Liver (tissue), 9 donors: Measurements from ENCODE around the gene C1QA. TPM values are rescaled to one million over a fixed set of nuclear protein-coding genes. Genes with fewer than 3 reads are reported as not detected.
A peak's percentile ranks its signal among the peaks of the same experiment; 100 is the strongest.

Source experiments
- DNase-seq: peaks from one replicate; pipeline ENCODE4 v3.0.0-alpha.2; 2017; ENCODE audit warnings: low spot score
- H3K27ac ChIP-seq, 2 donors: one replicate each; pipeline ENCODE4 v1.7.0; 2013; ENCODE audit warnings: inconsistent platforms in 2 of 2, low read length in 2 of 2, control low read depth in 1 of 2, low read depth in 1 of 2, mild to moderate bottlenecking in 1 of 2
- H3K27me3 ChIP-seq, 4 donors: one replicate each; pipeline versions ENCODE4 v1.6.1 to v1.7.0; 2013; ENCODE audit warnings: low read length in 3 of 4, inconsistent platforms in 1 of 4, mild to moderate bottlenecking in 1 of 4, moderate library complexity in 1 of 4; ENCODE audit not compliant: control insufficient read depth in 4 of 4, insufficient read depth in 4 of 4
- H3K36me3 ChIP-seq, 4 donors: one replicate each; pipeline versions ENCODE4 v1.6.1 to v1.7.0; 2013; ENCODE audit warnings: low read length in 3 of 4, mild to moderate bottlenecking in 3 of 4, low read depth in 1 of 4, moderate library complexity in 1 of 4; ENCODE audit not compliant: control insufficient read depth in 4 of 4, insufficient read depth in 3 of 4
- H3K4me1 ChIP-seq, 4 donors: one replicate each; pipeline versions ENCODE4 v1.6.1 to v1.7.0; 2013; ENCODE audit warnings: low read length in 3 of 4, mild to moderate bottlenecking in 3 of 4, moderate library complexity in 1 of 4; ENCODE audit not compliant: control insufficient read depth in 4 of 4, insufficient read depth in 4 of 4
- H3K4me3 ChIP-seq, 3 donors: one replicate each; pipeline versions ENCODE4 v1.6.1 to v1.7.0; 2013; ENCODE audit warnings: low read length in 3 of 3, control low read depth in 1 of 3, low read depth in 1 of 3, mild to moderate bottlenecking in 1 of 3
- H3K9ac ChIP-seq, 2 donors: one replicate each; pipeline ENCODE4 v1.7.0; 2013; ENCODE audit warnings: low read length in 2 of 2, mild to moderate bottlenecking in 2 of 2, moderate library complexity in 2 of 2, control low read depth in 1 of 2, low read depth in 1 of 2
- H3K9me3 ChIP-seq, 4 donors: one replicate each; pipeline versions ENCODE4 v1.6.1 to v1.7.0; 2013; ENCODE audit warnings: low read length in 3 of 4; ENCODE audit not compliant: control insufficient read depth in 4 of 4
- ATF3 ChIP-seq: IDR thresholded peaks from 2 replicates; pipeline ENCODE4 v1.6.1; 2016; ENCODE audit warnings: antibody characterized with exemption
- CTCF ChIP-seq: fragments of 150-350 bp; IDR thresholded peaks from 2 replicates; pipeline ENCODE4 v1.5.1; 2017; ENCODE audit warnings: improper control_type of control experiment, low read depth, low read length; ENCODE audit not compliant: missing input control
- EGR1 ChIP-seq, 2 donors: IDR thresholded peaks; 2 replicates each; pipeline ENCODE4 v1.6.1; 2016 to 2018; ENCODE audit warnings: antibody characterized with exemption in 2 of 2, low read depth in 2 of 2
- FOXA2 ChIP-seq: IDR thresholded peaks from 2 replicates; pipeline ENCODE4 v1.6.1; 2016; ENCODE audit warnings: antibody characterized with exemption
- GABPA ChIP-seq, 2 donors: IDR thresholded peaks in 1 of 2; conservative IDR thresholded peaks in 1 of 2; 2 replicates each; pipeline ENCODE4 v1.6.1; 2016; ENCODE audit warnings: antibody characterized with exemption in 2 of 2, mild to moderate bottlenecking in 1 of 2, moderate library complexity in 1 of 2
- HNF4A ChIP-seq, 2 donors: conservative IDR thresholded peaks; 2 replicates each; pipeline ENCODE4 v1.6.1; 2016; ENCODE audit warnings: antibody characterized with exemption in 2 of 2, mild to moderate bottlenecking in 2 of 2
- HNF4G ChIP-seq: IDR thresholded peaks from 2 replicates; pipeline ENCODE4 v1.6.1; 2016; ENCODE audit warnings: antibody characterized with exemption
- MAX ChIP-seq: IDR thresholded peaks from 2 replicates; pipeline ENCODE4 v1.6.1; 2016; ENCODE audit warnings: antibody characterized with exemption
- RAD21 ChIP-seq, 2 donors: IDR thresholded peaks; 2 replicates each; pipeline ENCODE4 v1.6.1; 2016; ENCODE audit warnings: antibody characterized with exemption in 2 of 2, mild to moderate bottlenecking in 2 of 2
- SP1 ChIP-seq: IDR thresholded peaks from 2 replicates; pipeline ENCODE4 v1.6.1; 2018; ENCODE audit warnings: antibody characterized with exemption, mild to moderate bottlenecking
- TAF1 ChIP-seq: conservative IDR thresholded peaks from 2 replicates; pipeline ENCODE4 v1.6.1; 2016; ENCODE audit warnings: antibody characterized with exemption, mild to moderate bottlenecking
- YY1 ChIP-seq: IDR thresholded peaks from 2 replicates; pipeline ENCODE4 v1.6.1; 2016; ENCODE audit warnings: antibody characterized with exemption, mild to moderate bottlenecking
- ZBTB33 ChIP-seq: IDR thresholded peaks from 2 replicates; pipeline ENCODE4 v1.6.1; 2016; ENCODE audit warnings: antibody characterized with exemption
- WGBS: extraction: QIAGEN DNeasy Blood & Tissue Kit; methylation state at CpG from one replicate; pipeline ENCODE4 v1.1.7; 2013; 5-methylcytosine and 5-hydroxymethylcytosine counted together
- polyA plus RNA-seq, 2 donors: library from polyadenylated mRNA; stranded (reverse) in 1 of 2; unstranded in 1 of 2; fragments of 200-250 nt in 1 of 2; fragments of >200 nt in 1 of 2; fragmentation: Nextera tagmentation in 1 of 2; extraction: Ambion mirVana in 1 of 2; gene quantifications; one replicate each; pipeline versions ENCODE4 v1.2.1 to v1.2.3, GENCODE V29; 2013 to 2015
- total RNA-seq, 2 donors: library from RNA; depleted of rRNA; stranded (reverse); fragments of >200 nt; gene quantifications; one replicate each; pipeline ENCODE4 v1.2.3, GENCODE V29; 2014
- donor health status: healthy.
- donor health status: healthy.
- donor health status: healthy.
- donor health status: healthy.
- donor health status: healthy.

The C1QA gene
- total and polyA plus RNA-seq, 4 donors = 73.0 to 243 (median 94.6) TPM

- Histone ChIP-seq H3K36me3 (no peaks in the 10 kb centered on the region), H3K4me1 (no peaks in the 10 kb centered on the region), H3K9ac (no peak overlapping the region), H3K9me3 (no peaks in the 10 kb centered on the region), H3K27ac (no peak overlapping the region), H3K4me3 (no peak overlapping the region), H3K27me3 (peaks cover 0 to 5% (median 2%) of the 10 kb centered on the region in 4 donors)
- WGBS = 52% methylated on average over 12 of the region's 12 CpGs
- TF ChIP-seq ATF3 (no peak), SP1 (no peak), HNF4G (no peak), EGR1 (IDR thresholded peaks at IDR 0.05; ENCODE audit: low read depth in 2 of 2) (no peak), GABPA (IDR thresholded peaks at IDR 0.05 in 1 of 2, conservative IDR thresholded peaks at IDR 0.05 in 1 of 2) (no peak), YY1 (no peak)
- no peak for DNase-seq
These were observed 34.0 kb downstream of the C1QA start for GRCh38 chr1:22670352-22670975.

- DNase-seq = no peak
- no peak overlapping the region for H3K9ac ChIP-seq
- H3K36me3 ChIP-seq = no peaks in the 10 kb centered on the region
- 81% methylated on average over 4 of the region's 4 CpGs for WGBS
- TF ChIP-seq FOXA2 (no peak), ATF3 (no peak), HNF4A (conservative IDR thresholded peaks at IDR 0.05) (no peak), CTCF (no peak), MAX (no peak), YY1 (no peak), TAF1 (no peak), RAD21 (IDR thresholded peaks at IDR 0.05) (no peak)
- H3K4me1 ChIP-seq = no peaks in the 10 kb centered on the region
- H3K9me3 ChIP-seq = no peaks in the 10 kb centered on the region
- H3K4me3 ChIP-seq = no peak overlapping the region
- peaks cover 0 to 5% (median 2%) of the 10 kb centered on the region in 4 donors for H3K27me3 ChIP-seq
- H3K27ac ChIP-seq = no peak overlapping the region
These were observed 35.6 kb downstream of the C1QA start for GRCh38 chr1:22671999-22672398.

- H3K27me3 ChIP-seq = peaks cover 0 to 6% (median 3%) of the 10 kb centered on the region in 4 donors
- no peak overlapping the region for H3K4me3 ChIP-seq
- no peaks in the 10 kb centered on the region for H3K36me3 ChIP-seq
- H3K9me3 ChIP-seq = no peaks in the 10 kb centered on the region
- TF ChIP-seq RAD21 (IDR thresholded peaks at IDR 0.05) (peak; percentile 86 to 89), ZBTB33 (no peak), FOXA2 (no peak), CTCF (peak; percentile 75)
- no peak overlapping the region for H3K9ac ChIP-seq
- peak; percentile 46 for DNase-seq
- no peak overlapping the region for H3K27ac ChIP-seq
- WGBS = 14% methylated on average over 17 of the region's 17 CpGs
- no peaks in the 10 kb centered on the region for H3K4me1 ChIP-seq
These were observed 37.3 kb downstream of the C1QA start for GRCh38 chr1:22673486-22674409.
